ENCODE results near the gene HYOU1.

DNA sequence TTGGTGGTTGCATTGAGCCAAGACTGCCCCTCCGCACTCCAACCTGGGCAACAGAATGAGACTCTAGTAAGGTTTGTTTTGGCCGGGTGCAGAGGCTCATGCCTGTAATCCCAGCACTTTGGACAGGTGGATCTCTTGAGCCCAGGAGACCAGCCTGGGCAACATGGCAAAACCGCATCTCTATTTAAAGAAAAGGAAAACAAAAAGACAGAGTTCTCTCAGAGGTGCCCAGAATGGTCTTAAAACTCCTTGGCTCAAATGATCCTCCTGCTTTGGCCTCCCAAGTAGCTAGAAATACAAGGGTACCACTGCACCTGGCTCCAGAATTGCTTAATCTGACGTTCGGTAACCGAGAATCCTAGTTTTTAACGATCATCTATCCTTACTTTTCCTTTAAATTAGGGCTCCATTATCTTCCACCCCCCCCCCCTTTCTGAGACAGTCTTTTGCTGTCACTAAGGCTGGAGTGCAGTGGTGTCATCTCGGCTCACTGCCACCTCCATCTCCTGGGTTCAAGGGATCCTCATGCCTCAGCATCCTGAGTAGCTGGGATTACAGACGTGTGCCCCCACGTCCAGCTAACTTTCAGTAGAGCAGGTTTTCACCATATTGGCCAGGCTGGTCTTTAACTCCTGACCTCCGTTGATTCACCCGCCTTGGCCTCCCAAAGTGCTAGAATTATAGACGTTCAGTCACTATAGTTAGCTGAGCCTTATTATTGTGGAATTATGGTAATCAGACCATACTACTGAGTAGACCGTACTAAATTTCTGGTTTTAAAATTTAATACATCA lies 40.6 kb downstream of the HYOU1 start:
- TF ChIP-seq, protein P1, sequence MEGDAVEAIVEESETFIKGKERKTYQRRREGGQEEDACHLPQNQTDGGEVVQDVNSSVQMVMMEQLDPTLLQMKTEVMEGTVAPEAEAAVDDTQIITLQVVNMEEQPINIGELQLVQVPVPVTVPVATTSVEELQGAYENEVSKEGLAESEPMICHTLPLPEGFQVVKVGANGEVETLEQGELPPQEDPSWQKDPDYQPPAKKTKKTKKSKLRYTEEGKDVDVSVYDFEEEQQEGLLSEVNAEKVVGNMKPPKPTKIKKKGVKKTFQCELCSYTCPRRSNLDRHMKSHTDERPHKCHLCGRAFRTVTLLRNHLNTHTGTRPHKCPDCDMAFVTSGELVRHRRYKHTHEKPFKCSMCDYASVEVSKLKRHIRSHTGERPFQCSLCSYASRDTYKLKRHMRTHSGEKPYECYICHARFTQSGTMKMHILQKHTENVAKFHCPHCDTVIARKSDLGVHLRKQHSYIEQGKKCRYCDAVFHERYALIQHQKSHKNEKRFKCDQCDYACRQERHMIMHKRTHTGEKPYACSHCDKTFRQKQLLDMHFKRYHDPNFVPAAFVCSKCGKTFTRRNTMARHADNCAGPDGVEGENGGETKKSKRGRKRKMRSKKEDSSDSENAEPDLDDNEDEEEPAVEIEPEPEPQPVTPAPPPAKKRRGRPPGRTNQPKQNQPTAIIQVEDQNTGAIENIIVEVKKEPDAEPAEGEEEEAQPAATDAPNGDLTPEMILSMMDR (IDR thresholded peaks at IDR 0.05) = no peak
- TF ChIP-seq EP300 (IDR thresholded peaks at IDR 0.05) = no peak
- TF ChIP-seq POLR2A (IDR thresholded peaks at IDR 0.05) = no peak
- TF ChIP-seq POLR2AphosphoS5 (IDR thresholded peaks at IDR 0.05) = no peak
